HG02981 (cell line): ENCODE data around the gene ZNF419.
A peak's percentile ranks its signal among the peaks of the same experiment; 100 is the strongest.

Source experiments
- ATAC-seq: cut with Tn5 transposase; IDR thresholded peaks from one replicate; pipeline ENCODE4 v1.9.1; 2021; ENCODE audit warnings: mild to moderate bottlenecking, moderate library complexity; ENCODE audit not compliant: unreplicated experiment

Gene ZNF419

DNA sequence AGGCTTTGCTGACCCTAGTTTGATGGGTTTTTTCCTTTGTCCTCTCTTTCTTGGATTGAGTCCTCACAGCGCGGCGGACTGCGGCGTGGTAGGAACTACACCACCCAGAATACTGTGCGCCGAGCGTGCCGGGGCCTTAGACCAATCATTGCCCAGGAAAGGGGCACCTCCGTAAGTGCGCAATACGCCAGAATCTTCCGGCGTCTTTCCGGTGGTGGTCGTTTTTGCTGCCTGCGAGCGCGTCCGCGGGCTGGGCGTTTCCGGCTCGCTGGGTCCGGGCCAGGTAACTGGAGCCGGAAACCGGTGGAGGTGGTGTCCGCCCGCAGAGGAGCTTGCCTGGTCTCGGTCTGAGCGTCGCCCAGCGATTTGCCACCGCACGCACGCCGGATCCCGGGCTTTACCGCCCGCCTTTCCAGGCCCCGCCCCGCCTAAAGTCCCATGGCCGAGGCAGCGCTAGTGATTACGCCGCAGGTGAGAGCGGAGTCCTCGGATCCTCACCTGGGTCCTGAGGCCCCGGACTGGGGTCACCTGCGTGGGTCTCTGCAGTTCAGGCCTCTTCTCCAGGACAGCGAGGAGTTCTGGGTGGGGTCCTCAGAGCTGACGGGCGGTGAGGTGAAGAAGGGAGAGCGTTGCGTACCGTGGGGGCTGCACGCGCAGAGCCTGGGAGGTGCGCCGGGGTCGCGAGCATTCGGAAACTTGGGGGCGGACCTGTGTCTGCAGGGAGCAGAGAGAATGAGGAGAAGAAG, 39.8 kb downstream of the ZNF419 start, which contains the start of gene ZNF549:
ZNF549 (plus strand) TSS at position 221 of the 746 bp plus-strand sequence; CDS start at position 439, 218 bp downstream.
- ATAC-seq: peak; percentile 99

GRCh38 chr19:57537953-57538547, 50.5 kb downstream of the ZNF419 start:
- ATAC-seq: no peak
